HepG2 (cell line): ENCODE results near the gene KCTD13. TPM values are rescaled to one million over a fixed set of nuclear protein-coding genes. Genes with fewer than 3 reads are reported as not detected.

Experiments
- BCL6 ChIP-seq: IDR thresholded peaks from 2 replicates; pipeline ENCODE4 v1.6.1; 2016; ENCODE audit warnings: missing genetic modification reagents, missing compliant biosample characterization
- DR1 ChIP-seq: sonication (generic); formaldehyde crosslinking; IDR thresholded peaks from 2 replicates; pipeline ENCODE4 v1.8.0; 2021; ENCODE audit warnings: mild to moderate bottlenecking, missing genetic modification reagents, inconsistent platforms
- EP300 ChIP-seq, 3 experiments: sonication (generic) in 1 of 3; formaldehyde crosslinking in 1 of 3; IDR thresholded peaks; 2 replicates each; pipeline versions ENCODE4 v1.5.1 to v1.6.1; 2011 to 2020; ENCODE audit warnings: low read depth in 2 of 3, low read length in 2 of 3, borderline replicate concordance in 1 of 3, improper control_type of control experiment in 1 of 3, mild to moderate bottlenecking in 1 of 3, missing genetic modification reagents in 1 of 3, moderate library complexity in 1 of 3
- HES4 ChIP-seq: sonication (generic); formaldehyde crosslinking; IDR thresholded peaks from 2 replicates; pipeline ENCODE4 v1.9.0; 2021; ENCODE audit warnings: mild to moderate bottlenecking, missing genetic modification reagents, borderline replicate concordance
- HMG20A ChIP-seq: IDR thresholded peaks from 2 replicates; pipeline ENCODE4 v1.6.1; 2016; ENCODE audit warnings: borderline replicate concordance
- NFE2 ChIP-seq: sonication (generic); formaldehyde crosslinking; IDR thresholded peaks from 2 replicates; pipeline ENCODE4 v1.4.0; 2020; ENCODE audit warnings: missing genetic modification reagents
- NFYC ChIP-seq: IDR thresholded peaks from 2 replicates; pipeline ENCODE4 v1.6.1; 2016; ENCODE audit warnings: missing genetic modification reagents, missing compliant biosample characterization
- NPAS2 ChIP-seq: sonication (generic); formaldehyde crosslinking; IDR thresholded peaks from 2 replicates; pipeline ENCODE4 v1.8.0; 2022; ENCODE audit warnings: mild to moderate bottlenecking, missing genetic modification reagents, borderline replicate concordance
- PTBP1 ChIP-seq: fragments of 200-400 bp; formaldehyde crosslinking; IDR thresholded peaks from 2 replicates; pipeline ENCODE4 v1.6.1; 2018; ENCODE audit warnings: low read length, low read depth; ENCODE audit not compliant: poor library complexity, severe bottlenecking
- SP5 ChIP-seq: IDR thresholded peaks from 2 replicates; pipeline ENCODE4 v1.6.1; 2016; ENCODE audit warnings: low read depth, borderline replicate concordance
- XBP1 ChIP-seq: sonication (generic); formaldehyde crosslinking; IDR thresholded peaks from 2 replicates; pipeline ENCODE4 v1.5.0; 2020; ENCODE audit warnings: missing genetic modification reagents
- ZMYM3 ChIP-seq: sonication (generic); formaldehyde crosslinking; IDR thresholded peaks from 2 replicates; pipeline ENCODE4 v1.5.1; 2020; ENCODE audit warnings: mild to moderate bottlenecking, missing genetic modification reagents
- ZNF251 ChIP-seq: sonication (generic); formaldehyde crosslinking; IDR thresholded peaks from 2 replicates; pipeline ENCODE4 v1.9.0; 2021; ENCODE audit warnings: mild to moderate bottlenecking, missing genetic modification reagents
- ZNF253 ChIP-seq: sonication (generic); formaldehyde crosslinking; IDR thresholded peaks from 2 replicates; pipeline ENCODE4 v1.8.0; 2022; ENCODE audit warnings: mild to moderate bottlenecking, missing genetic modification reagents, borderline replicate concordance
- ZNF44 ChIP-seq: sonication (generic); formaldehyde crosslinking; IDR thresholded peaks from 2 replicates; pipeline ENCODE4 v1.5.1; 2020; ENCODE audit warnings: mild to moderate bottlenecking, missing genetic modification reagents
- ZNF441 ChIP-seq: sonication (generic); formaldehyde crosslinking; IDR thresholded peaks from 2 replicates; pipeline ENCODE4 v1.7.0; 2021; ENCODE audit warnings: missing genetic modification reagents, borderline replicate concordance
- ZNF547 ChIP-seq: sonication (generic); formaldehyde crosslinking; IDR thresholded peaks from 2 replicates; pipeline ENCODE4 v1.5.1; 2020; ENCODE audit warnings: mild to moderate bottlenecking, missing genetic modification reagents
- ZNF749 ChIP-seq: sonication (generic); formaldehyde crosslinking; IDR thresholded peaks from 2 replicates; pipeline ENCODE4 v1.8.0; 2022; ENCODE audit warnings: mild to moderate bottlenecking, missing genetic modification reagents, moderate library complexity, borderline replicate concordance
- ZNF782 ChIP-seq: sonication (generic); formaldehyde crosslinking; IDR thresholded peaks from 2 replicates; pipeline ENCODE4 v1.4.0; 2020; ENCODE audit warnings: missing genetic modification reagents, mild to moderate bottlenecking, borderline replicate concordance
- polyA plus RNA-seq, 8 experiments: library from polyadenylated mRNA; depleted of rRNA in 3 of 8; stranded (reverse) in 7 of 8; unstranded in 1 of 8; fragments of >200 nt; fragmentation: Illumina TruSeq in 4 of 8; extraction: Trizol in 4 of 8; gene quantifications; 2 replicates each; pipeline versions ENCODE4 v1.2.1 to v1.2.3, GENCODE V29; 2011 to 2016; ENCODE audit warnings: low read depth in 4 of 8, missing spikeins in 1 of 8, mixed read lengths in 1 of 8; ENCODE audit not compliant: insufficient read depth in 1 of 8
- total RNA-seq, 5 experiments: library from RNA; depleted of rRNA; stranded (reverse); fragments of >200 nt; fragmentation: Illumina TruSeq; extraction: Trizol; gene quantifications; 2 replicates each; pipeline ENCODE4 v1.2.3, GENCODE V29; 2016; ENCODE audit warnings: low read depth in 1 of 5
- TF ChIP-seq, protein P1 (sequence below): sonication (generic); formaldehyde crosslinking; IDR thresholded peaks from 2 replicates; pipeline ENCODE4 v1.4.0; 2020; ENCODE audit warnings: mild to moderate bottlenecking, missing genetic modification reagents
- TF ChIP-seq, protein P2 (sequence below): sonication (generic); formaldehyde crosslinking; IDR thresholded peaks from 2 replicates; pipeline ENCODE4 v1.4.0; 2020; ENCODE audit warnings: mild to moderate bottlenecking, missing genetic modification reagents
- TF ChIP-seq, protein P3 (sequence below): sonication (generic); formaldehyde crosslinking; IDR thresholded peaks from 2 replicates; pipeline ENCODE4 v1.9.0; 2021; ENCODE audit warnings: missing genetic modification reagents, borderline replicate concordance
- TF ChIP-seq, protein P4 (sequence below): fragments of 450-650 bp; IDR thresholded peaks from 2 replicates; pipeline ENCODE4 v1.6.1; 2017; ENCODE audit warnings: mild to moderate bottlenecking

The KCTD13 gene
- total and polyA plus RNA-seq, 2 of the 13 experiments (the other 11 are each of a cell fraction or from before 2014, with no cell fraction given): 6.3 to 14.7 TPM

DNA sequence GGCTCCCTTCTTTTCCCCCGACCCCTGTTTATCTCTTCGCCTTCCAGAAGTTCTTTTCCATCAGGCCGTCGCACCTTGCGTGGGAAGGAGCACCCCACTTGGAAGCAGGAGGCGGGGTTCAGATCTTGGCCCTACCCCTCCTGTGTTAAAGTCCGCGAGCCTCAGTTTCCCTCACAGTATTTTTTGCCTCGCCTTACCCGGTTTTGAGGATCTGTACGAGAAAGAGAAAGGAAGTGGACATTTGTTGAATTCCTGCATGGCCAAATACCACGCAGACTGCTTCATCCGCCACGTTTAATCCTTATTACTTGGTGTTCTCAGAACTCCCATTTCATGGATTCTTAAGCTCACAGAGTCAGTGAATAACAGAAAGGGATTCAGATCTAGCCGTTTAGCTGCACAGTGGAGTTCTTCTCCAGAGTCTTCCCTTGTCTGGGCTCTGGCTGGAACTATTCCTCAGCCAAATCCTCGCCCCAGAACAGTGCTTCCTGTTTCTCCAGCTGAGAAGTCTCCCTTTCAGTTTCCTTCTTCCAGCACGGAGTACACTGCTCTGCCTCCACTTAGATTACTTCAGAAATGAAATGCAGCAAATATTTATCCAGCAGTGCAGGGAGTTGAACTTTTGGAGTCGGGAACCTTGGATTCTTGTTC, 36.4 kb upstream of the KCTD13 start (continued):
- TF ChIP-seq, protein P1, sequence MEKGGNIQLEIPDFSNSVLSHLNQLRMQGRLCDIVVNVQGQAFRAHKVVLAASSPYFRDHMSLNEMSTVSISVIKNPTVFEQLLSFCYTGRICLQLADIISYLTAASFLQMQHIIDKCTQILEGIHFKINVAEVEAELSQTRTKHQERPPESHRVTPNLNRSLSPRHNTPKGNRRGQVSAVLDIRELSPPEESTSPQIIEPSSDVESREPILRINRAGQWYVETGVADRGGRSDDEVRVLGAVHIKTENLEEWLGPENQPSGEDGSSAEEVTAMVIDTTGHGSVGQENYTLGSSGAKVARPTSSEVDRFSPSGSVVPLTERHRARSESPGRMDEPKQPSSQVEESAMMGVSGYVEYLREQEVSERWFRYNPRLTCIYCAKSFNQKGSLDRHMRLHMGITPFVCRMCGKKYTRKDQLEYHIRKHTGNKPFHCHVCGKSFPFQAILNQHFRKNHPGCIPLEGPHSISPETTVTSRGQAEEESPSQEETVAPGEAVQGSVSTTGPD: no peak
- TF ChIP-seq HES4: no peak
- TF ChIP-seq ZNF749 (CRISPR knock-in tag): no peak
- no peak for TF ChIP-seq HMG20A (CRISPR knock-in tag)
- TF ChIP-seq ZMYM3 (CRISPR knock-in tag): peak; percentile 24; the same call in 1 of the 2 replicates
- no peak for TF ChIP-seq XBP1 (CRISPR knock-in tag)
- no peak for TF ChIP-seq BCL6 (CRISPR knock-in tag)
- TF ChIP-seq NFE2 (CRISPR knock-in tag): no peak
- TF ChIP-seq ZNF253 (CRISPR knock-in tag): no peak
- no peak for TF ChIP-seq ZNF547
- TF ChIP-seq PTBP1: no peak
- TF ChIP-seq EP300 (IDR thresholded peaks at IDR 0.05; ENCODE audit: low read depth in 2 of 2, low read length in 2 of 2): no peak
- no peak for TF ChIP-seq EP300 (CRISPR knock-in tag; IDR thresholded peaks at IDR 0.05; ENCODE audit: borderline replicate concordance)
- no peak for TF ChIP-seq ZNF251 (CRISPR knock-in tag)
- no peak for TF ChIP-seq DR1 (CRISPR knock-in tag)
- TF ChIP-seq SP5 (CRISPR knock-in tag): no peak
- TF ChIP-seq ZNF44: 0 out of 2 replicates have a peak, but pooled peaks have one; percentile 15
- TF ChIP-seq ZNF441: no peak
- TF ChIP-seq, protein P2, sequence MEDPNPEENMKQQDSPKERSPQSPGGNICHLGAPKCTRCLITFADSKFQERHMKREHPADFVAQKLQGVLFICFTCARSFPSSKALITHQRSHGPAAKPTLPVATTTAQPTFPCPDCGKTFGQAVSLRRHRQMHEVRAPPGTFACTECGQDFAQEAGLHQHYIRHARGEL (CRISPR knock-in tag): 0 out of 2 replicates have a peak, but pooled peaks have one; percentile 48
- TF ChIP-seq ZNF782 (CRISPR knock-in tag): no peak
- TF ChIP-seq, protein P3, sequence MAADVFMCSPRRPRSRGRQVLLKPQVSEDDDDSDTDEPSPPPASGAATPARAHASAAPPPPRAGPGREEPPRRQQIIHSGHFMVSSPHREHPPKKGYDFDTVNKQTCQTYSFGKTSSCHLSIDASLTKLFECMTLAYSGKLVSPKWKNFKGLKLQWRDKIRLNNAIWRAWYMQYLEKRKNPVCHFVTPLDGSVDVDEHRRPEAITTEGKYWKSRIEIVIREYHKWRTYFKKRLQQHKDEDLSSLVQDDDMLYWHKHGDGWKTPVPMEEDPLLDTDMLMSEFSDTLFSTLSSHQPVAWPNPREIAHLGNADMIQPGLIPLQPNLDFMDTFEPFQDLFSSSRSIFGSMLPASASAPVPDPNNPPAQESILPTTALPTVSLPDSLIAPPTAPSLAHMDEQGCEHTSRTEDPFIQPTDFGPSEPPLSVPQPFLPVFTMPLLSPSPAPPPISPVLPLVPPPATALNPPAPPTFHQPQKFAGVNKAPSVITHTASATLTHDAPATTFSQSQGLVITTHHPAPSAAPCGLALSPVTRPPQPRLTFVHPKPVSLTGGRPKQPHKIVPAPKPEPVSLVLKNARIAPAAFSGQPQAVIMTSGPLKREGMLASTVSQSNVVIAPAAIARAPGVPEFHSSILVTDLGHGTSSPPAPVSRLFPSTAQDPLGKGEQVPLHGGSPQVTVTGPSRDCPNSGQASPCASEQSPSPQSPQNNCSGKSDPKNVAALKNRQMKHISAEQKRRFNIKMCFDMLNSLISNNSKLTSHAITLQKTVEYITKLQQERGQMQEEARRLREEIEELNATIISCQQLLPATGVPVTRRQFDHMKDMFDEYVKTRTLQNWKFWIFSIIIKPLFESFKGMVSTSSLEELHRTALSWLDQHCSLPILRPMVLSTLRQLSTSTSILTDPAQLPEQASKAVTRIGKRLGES (CRISPR knock-in tag): no peak
- TF ChIP-seq NPAS2 (CRISPR knock-in tag): no peak
- no peak for TF ChIP-seq NFYC (CRISPR knock-in tag)
- TF ChIP-seq, protein P4, sequence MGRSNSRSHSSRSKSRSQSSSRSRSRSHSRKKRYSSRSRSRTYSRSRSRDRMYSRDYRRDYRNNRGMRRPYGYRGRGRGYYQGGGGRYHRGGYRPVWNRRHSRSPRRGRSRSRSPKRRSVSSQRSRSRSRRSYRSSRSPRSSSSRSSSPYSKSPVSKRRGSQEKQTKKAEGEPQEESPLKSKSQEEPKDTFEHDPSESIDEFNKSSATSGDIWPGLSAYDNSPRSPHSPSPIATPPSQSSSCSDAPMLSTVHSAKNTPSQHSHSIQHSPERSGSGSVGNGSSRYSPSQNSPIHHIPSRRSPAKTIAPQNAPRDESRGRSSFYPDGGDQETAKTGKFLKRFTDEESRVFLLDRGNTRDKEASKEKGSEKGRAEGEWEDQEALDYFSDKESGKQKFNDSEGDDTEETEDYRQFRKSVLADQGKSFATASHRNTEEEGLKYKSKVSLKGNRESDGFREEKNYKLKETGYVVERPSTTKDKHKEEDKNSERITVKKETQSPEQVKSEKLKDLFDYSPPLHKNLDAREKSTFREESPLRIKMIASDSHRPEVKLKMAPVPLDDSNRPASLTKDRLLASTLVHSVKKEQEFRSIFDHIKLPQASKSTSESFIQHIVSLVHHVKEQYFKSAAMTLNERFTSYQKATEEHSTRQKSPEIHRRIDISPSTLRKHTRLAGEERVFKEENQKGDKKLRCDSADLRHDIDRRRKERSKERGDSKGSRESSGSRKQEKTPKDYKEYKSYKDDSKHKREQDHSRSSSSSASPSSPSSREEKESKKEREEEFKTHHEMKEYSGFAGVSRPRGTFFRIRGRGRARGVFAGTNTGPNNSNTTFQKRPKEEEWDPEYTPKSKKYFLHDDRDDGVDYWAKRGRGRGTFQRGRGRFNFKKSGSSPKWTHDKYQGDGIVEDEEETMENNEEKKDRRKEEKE: no peak
